RKO (cell line): Measurements from ENCODE around the gene ARHGAP27.
A peak's percentile ranks its signal among the peaks of the same experiment; 100 is the strongest.
"Not testable (repeated sequence)": the region's sequence is repeated elsewhere in the genome, so short reads cannot be mapped to it uniquely, and the experiment has no call there.

ENCODE experiments used
- DNase-seq: peaks from one replicate; pipeline ENCODE4 v3.0.0-alpha.2; 2016; ENCODE audit warnings: low spot score

Gene ARHGAP27, protein sequence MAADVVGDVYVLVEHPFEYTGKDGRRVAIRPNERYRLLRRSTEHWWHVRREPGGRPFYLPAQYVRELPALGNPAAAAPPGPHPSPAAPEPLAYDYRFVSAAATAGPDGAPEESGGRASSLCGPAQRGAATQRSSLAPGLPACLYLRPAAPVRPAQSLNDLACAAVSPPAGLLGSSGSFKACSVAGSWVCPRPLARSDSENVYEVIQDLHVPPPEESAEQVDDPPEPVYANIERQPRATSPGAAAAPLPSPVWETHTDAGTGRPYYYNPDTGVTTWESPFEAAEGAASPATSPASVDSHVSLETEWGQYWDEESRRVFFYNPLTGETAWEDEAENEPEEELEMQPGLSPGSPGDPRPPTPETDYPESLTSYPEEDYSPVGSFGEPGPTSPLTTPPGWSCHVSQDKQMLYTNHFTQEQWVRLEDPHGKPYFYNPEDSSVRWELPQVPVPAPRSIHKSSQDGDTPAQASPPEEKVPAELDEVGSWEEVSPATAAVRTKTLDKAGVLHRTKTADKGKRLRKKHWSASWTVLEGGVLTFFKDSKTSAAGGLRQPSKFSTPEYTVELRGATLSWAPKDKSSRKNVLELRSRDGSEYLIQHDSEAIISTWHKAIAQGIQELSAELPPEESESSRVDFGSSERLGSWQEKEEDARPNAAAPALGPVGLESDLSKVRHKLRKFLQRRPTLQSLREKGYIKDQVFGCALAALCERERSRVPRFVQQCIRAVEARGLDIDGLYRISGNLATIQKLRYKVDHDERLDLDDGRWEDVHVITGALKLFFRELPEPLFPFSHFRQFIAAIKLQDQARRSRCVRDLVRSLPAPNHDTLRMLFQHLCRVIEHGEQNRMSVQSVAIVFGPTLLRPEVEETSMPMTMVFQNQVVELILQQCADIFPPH

DNA sequence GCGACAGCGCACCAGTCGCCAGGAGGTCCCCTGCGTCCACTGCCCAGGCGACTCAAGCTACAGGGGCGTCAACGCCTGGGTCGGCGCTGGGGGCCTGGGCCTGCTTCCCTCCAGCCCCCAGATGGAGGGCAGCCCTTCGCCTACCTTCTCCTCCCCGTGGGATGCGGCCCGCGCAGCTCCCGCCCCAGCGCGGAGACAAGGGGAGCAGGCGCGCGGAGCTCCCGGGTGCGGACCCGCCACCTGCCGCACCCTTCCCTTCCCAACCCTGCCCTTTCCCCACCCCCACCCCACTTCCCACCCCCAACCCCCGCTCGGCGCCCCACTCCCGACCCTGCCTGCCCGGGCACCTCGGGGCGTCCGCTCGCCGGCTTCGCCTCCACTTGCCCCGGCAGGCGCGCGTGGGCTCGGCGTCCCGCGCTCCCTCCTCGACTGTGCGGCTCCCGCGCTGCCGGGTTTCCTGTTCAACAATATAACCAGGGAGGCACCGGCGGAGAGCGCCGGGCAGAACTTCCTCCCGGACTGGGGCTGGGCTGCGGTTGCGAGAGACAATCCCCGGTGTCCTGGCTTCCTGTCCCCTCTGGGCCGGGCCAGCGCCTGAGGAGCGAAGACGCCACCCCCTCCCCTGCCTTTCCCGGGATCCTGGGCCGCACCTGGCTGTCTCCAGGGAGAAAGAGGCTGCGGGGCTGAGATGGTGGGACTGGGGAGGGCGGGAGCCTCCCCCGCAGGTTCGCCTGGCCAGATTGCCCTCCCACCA lies at the start of gene ARHGAP27:
Gene ARHGAP27 (minus strand): TSS at position 466 of the 754 bp plus-strand sequence. CDS start 2,591 bp downstream, outside the sequence.
- peak; percentile 37 for DNase-seq

DNA sequence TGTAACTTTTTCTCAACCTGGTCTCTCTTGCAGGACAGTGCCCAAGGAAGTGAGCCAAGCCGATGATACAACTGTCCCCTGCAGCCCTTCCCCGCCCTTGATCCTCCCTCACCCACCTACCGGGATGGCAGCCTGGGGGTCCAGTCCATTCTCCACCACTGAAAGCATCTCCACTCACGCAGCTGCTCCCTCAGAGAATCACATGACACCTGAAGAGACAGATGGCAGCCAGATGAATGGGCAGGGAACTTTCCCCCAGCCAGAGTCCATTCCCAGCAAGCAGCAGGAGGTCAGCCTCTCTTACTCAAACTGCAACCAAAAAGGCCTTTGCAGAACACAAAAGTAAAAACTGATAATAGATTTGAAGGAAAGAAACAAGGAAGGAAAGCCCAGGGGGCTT lies 49.6 kb upstream of the ARHGAP27 start:
- DNase-seq = not testable (repeated sequence)

DNA sequence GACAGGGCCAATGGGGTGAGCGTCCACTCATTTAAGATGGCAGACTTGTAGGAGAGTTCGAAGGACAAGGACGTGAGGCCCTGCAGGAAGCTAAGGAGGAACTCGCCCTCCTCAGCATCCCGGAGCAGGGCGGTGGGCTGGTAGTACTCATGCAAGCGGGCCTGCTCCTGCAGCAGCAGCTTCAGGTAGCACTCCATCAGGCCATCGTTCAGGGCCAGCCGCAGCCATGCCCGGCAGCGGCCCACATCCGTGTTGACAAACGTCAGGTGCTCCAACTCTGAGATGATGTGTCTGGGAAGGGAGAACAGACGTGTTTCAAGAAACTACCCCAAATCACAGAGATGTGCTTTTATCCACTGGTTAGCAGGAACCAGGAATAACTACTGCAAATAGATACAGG lies 42.8 kb upstream of the ARHGAP27 start:
- not testable (repeated sequence) for DNase-seq

DNA sequence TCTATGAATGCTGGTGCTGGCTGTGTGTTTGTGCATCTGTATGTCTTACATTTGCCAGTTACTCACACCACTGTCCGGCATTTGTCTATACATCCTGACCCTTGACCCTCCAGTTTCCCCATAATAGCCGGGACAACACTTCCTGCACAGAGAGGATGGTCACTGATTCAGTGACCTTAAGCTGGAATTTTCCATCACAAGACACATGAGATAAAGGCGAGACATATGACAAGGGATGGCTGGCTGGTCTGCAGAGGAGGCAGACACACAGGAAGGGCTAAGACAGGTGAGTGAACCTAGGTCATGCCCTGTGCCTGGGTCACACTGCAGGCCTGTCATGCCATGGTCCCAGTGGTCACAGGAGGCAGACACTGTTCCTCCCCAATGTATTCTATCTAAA lies 39.6 kb upstream of the ARHGAP27 start:
- DNase-seq = not testable (repeated sequence)

DNA sequence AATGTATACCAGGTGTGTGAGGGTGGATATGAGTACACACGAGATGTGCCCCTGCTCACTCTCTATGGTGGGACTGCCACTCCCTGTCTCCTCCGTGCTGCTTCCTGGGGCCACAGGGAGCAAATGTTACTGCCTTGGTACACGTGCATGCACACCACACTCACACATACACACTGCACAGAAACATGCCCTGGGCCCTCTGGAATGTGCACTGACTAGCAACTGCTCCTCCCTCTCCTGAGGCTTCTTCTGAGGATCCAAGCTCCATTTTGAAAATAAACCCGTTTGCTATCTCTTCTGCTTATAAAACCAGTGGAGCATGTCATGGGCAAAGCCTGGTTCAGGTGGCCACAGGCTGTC lies 36.5 kb upstream of the ARHGAP27 start:
- not testable (repeated sequence) for DNase-seq

DNA sequence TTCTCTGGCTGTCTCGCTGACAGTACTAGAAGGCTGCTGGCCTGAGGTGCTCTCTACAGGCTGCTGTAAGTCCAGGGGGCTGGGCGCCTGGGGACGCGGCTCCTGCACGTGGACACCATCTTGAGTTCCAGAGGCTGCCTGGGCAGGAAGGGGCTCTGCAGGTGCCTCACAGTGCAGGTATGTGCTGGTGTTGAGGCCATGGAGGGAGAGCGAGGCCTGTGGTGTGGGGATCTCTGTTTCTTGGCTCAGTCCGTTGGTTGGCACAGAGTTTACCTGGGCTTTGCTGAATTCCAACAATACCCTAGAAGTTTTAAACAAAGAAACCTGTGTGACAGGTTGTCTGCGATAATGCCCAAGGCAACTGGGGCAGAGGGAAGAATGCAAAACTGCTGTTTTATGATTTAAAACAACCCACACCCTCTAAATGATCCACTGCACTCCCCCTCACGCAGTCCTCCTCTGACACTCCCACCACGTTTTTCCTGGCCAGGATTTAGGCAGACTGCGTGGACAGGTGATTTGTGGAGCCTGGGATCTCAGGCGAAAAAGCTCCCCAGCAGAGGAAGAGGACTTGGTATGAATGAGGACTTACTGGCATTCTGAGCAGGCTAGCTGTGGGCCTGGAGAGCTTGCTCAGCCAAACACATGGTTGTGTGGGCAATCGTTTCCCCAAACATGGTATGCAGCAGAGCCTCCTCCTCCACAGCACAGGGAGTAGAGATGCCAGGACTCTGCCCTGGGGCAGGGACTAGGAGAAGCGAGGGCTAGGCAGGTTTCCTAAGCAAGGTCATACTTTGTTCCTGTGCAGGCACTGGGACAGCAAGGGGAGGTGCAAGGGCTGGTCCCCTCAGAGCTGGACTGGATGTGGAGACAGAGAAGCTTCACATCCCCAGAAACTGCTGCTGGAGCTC lies 35.9 kb upstream of the ARHGAP27 start:
- DNase-seq = not testable (repeated sequence)

DNA sequence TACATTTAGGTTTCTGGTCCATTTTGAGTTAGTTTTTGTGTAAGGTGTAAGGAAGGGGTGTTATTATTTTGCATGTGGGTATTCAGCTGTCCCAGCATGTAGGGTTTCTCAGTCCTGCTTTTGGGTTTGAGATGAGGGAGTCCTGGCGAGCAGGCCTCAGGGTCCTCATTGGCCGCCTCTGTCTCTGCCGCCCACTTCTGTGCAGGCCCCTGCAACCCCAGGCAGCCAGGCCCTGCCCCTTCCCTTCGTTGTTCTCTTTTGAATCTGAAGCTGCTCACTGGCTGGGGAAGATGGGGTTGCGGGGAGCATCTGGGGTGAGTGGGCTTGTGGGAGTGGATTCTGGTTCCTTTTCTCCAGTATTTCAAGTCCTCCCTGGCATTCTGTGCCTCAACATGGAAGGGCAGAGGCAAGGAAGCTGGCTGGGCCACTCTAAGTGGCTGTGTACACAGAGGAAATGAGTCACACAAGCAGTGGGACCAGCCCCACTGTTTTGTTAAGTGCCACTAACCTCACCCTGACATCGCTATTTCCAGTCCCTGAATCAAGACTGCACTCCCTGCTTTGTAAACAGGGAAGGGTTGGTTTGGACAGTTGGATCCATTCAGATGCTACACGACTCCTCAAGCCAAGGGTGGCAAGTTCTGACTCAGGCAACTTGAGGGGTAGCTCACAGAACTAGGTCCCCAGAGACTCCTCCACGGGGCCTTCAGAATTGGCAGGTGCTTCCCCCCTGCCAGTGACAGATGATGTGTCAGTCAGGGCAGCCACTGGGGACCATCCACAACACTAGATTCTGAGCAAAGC lies 29.1 kb upstream of the ARHGAP27 start:
- DNase-seq = peak; percentile 39

DNA sequence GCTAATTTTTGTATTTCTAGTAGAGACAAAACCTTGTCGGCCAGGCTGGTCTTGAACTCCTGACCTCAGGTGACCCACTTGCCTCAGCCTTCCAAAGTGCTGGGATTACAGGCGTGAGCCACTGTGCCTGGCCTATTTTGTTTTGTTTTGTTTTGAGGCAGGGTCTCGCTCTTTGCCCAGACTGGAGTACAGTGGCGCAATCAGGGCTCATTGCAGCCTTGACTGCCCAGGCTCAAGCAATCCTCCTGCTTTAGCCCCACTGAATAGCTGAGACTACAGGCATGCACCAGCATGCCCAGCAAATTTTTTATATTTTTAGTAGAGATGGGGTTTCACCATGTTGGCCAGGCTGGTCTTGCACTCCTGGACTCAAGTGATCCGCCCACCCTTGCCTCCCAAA lies 27.8 kb upstream of the ARHGAP27 start:
- DNase-seq = not testable (repeated sequence)

DNA sequence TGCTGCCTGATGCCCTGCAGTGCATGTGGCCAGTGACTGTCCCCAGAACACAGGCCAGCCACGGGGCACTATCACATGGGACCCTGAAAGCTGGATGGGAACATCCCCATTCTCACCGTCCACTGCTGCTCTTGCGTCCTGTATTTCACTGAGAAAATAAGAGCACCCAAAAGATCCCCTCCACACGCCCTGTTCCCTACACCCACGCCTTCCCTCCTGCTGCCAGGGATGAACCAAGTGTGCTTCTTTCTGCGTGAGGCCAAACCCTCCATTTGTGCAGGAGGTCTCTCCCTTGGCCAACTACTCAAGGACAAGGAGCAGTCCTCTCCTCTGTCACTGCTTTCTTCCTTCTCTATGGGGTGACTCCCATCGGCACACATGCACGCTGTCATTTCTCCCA lies 21.7 kb upstream of the ARHGAP27 start:
- DNase-seq = not testable (repeated sequence)

DNA sequence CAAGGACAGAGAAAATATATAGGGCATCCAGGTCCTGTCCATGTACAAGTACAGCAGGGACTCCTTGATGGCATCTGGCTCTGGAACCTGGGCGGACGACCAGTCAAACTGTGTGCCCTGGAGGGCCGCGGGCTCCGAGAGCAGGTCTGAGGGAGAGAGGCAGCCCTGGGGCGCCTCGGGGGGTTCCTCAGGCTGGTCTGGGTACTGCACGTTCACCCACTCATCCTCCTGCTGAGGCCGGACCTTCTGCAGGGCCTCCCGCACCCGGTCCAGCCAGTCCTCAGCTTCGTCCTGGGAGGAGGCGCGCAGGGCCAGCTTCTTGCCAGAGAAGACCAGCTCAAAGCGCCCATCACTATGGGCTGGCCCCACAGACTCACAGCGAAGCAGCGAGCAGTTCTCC lies 21.1 kb upstream of the ARHGAP27 start:
- DNase-seq = not testable (repeated sequence)

DNA sequence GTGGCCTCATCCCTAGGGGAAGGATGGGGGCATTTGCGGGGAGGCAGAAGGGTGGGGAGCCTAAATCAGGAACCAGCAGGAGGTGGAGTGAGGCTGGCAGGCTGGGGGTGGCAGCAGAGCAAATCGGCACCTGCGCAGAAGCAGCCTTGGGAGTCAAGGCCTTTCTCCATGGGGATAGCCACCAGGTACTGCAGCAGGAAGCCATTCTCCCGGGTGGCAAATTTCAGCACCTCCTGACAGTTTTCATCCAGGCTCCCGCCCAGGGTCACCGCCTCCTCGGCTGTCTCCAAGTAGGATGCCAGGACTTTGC lies 20.5 kb upstream of the ARHGAP27 start:
- not testable (repeated sequence) for DNase-seq

DNA sequence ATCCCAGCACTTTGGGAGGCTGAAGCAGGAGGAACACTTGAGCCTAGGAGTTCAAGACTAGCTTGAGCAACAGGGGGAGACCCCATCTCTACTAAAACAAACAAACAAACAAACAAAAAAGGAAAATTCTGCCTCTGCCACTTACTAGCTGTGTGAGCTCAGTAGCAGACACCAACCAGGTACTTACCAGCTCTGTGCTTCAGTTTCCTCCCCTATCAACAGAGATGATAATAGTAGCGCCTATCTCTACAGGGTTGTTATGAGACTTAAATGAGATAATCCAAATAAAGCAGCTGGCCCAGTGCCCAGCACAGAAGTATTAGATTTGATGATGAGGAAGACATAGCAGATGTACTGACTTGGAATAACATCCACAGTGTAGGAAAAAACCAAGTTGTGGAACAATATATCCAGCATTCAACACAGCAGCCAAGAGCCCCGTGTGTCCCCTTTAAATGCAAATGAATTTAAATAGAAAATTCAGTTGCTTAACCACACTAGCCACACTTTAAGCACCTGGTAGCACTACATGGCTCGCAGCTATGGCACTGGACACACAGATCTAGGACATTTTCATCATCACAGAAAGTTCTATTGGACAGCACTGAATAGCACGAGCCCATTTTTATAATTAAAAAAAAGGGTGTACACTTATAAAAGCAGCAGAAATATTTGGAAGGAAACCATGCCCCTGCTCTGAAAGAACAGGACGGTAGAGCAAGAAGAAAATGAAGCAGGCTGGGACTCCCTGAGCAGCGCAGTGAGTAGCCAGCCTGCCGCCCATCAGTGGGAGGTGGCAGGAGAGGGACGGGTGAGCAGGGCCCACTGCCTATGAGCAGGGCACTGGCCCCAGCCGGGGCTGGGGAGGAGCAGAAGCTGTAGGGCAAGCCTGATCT lies 19.9 kb upstream of the ARHGAP27 start:
- DNase-seq = not testable (repeated sequence)

DNA sequence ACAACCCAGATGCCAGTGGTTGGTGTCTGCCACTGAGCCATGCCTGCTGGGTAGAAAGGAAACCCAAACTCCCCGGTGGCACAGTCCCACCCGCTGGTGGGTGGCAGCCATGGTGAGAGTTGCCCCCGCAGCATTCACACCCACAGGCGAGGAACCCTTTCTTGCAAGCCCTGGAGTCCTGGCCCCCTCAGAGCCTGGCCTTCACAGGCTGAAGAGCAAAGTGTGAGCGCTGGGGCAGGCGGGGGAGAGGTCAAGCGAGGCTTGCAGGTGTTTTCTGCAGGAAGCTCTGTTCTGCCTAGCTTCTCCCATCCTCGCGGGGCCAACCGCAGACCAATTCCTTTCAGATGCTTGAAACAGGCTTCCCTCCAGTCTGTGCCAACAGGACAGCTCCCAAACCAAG lies 19.0 kb upstream of the ARHGAP27 start:
- not testable (repeated sequence) for DNase-seq

DNA sequence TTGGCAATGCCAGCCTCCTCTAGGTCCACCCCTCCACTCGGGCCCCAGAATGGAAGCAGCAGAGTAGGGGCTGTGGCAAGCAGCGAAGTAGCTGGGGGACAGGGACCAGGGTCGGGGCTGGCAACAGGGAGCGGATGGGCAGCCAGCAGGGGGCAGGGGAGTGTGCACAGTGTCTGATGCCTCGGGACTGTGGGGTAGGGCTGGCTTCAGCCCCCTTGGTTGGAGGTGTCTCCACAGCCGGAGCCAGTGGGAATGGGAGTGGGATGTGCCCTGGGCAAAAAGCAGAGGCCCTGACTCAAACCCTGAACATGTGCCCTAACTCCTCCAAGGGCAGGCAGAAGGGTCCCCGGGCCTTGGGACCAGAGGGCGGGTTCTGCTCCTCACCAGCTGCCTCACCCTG lies 18.5 kb upstream of the ARHGAP27 start:
- DNase-seq = no peak

DNA sequence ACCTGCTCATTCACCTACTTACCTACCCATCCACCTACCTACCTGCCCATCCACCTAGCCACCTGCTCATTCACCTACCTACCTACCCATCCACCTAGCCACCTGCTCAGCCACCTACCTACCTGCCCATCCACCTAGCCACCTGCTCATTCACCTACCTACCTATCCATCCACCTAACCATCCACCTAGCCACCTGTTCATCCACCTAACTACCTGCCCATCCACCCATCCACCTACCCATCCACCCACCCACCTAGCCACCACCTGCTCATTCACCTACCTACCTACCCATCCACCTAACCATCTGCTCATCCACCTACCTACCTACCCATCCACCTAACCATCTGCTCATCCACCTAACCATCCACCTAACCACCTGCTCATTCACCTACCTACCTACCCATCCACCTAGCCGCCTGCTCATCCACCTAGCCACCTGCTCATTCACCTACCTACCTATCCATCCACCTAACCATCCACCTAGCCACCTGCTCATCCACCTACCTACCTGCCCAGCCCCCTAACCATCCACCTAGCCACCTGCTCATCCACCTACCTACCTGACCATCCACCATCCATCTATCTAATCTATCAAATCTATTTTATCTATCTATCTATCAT lies 17.1 kb upstream of the ARHGAP27 start:
- not testable (repeated sequence) for DNase-seq

DNA sequence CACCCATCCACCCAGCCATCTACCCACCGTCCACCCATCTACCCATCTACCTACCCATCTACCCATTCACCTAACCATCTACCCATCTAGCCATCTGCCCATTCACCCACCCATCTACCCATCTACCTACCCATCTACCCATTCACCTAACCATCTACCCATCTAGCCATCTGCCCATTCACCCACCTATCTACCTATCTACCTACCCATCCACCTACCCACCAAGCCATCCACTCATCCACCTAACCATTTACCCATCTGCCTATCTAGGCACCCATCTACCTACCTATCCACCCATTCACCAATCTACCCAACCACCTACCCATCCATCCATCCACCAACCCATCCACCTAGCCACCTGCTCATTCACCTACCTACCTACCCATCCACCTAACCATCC lies 16.6 kb upstream of the ARHGAP27 start:
- DNase-seq = not testable (repeated sequence)

DNA sequence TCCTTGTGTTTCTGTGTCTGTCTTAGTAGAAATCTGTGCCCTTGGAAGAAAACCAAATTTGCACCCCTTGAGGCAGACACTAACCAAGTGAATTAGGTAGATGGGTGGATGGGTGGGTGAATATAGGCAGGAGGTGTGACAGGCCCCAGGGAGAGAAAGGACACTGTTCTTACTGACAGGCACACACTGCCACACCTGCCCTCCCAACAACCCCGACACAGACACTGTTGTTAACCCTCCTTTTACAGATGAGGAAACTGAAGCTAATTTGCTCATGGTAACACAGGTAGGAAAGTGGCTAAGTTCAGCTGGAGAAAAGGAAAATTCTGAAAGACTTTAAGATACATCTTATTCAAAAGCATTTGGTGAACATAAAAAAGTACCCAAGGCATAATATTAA lies 15.8 kb upstream of the ARHGAP27 start:
- DNase-seq = not testable (repeated sequence)

DNA sequence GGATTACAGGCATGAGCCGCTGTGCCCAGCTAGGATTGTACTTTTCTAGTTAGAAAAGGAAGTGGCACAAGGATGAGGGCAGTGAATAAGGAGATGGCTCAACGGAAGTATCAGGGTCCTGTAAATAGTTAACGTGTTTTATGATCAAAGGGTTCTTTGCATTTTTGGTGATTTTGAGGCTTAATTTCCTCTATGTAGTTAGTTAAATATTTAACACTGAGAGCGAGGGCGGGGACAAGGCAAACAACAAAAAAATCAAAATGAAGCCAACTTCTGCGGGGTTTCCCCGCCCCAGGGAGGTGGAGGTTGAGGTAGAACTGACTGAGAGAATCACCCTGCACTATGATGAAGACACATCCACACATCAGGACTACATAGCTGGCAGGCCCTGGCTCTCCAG lies 15.4 kb upstream of the ARHGAP27 start:
- DNase-seq = not testable (repeated sequence)

DNA sequence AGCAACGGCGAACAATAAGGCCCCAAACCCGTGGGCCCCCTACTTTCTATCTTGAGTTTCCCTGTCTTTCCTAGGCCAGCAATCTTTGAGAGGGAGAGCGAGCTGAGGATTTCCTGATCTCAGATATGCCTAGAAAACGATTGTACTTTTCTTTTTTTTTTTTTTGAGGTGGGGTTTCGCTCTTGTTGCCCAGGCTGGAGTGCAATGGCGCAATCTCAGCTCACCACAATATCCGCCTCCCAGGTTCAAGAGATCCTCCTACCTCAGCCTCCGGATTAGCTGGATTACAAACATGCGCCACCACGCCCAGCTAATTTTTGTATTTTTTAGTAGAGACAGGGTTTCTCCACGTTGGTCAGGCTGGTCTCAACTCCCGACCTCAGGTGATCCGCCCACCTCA lies 15.0 kb upstream of the ARHGAP27 start:
- not testable (repeated sequence) for DNase-seq
